Spinal cord (tissue), 10 donors: ENCODE measurements around the gene STRIP1. TPM values are rescaled to one million over a fixed set of nuclear protein-coding genes. Genes with fewer than 3 reads are reported as not detected.

Source experiments
- DNase-seq, 6 donors: peaks; one replicate each; pipeline versions ENCODE4 v3.0.0 to v3.0.0-alpha.2; 2013 to 2015; ENCODE audit warnings: low spot score in 6 of 6, low read depth in 4 of 6
- H3K27ac ChIP-seq: one replicate; pipeline ENCODE4 v1.5.1; 2013; ENCODE audit warnings: low read depth, low read length, control low read depth
- H3K27me3 ChIP-seq: one replicate; pipeline ENCODE4 v1.6.1; 2013; ENCODE audit warnings: low read length; ENCODE audit not compliant: control insufficient read depth, insufficient read depth
- H3K36me3 ChIP-seq: one replicate; pipeline ENCODE4 v1.6.1; 2013; ENCODE audit warnings: low read length; ENCODE audit not compliant: control insufficient read depth, insufficient read depth
- H3K4me1 ChIP-seq: one replicate; pipeline ENCODE4 v1.6.1; 2013; ENCODE audit warnings: low read length; ENCODE audit not compliant: control insufficient read depth, insufficient read depth
- H3K4me3 ChIP-seq: one replicate; pipeline ENCODE4 v1.5.1; 2013; ENCODE audit warnings: low read depth, low read length, control low read depth
- H3K9me3 ChIP-seq: one replicate; pipeline ENCODE4 v1.6.1; 2013; ENCODE audit warnings: low read length; ENCODE audit not compliant: control insufficient read depth, insufficient read depth
- WGBS: methylation state at CpG from one replicate; pipeline ENCODE4 v1.1.5; 2013; ENCODE audit warnings: missing lambda C conversion rate; ENCODE audit not compliant: insufficient coverage; 5-methylcytosine and 5-hydroxymethylcytosine counted together
- polyA plus RNA-seq, 2 donors: library from polyadenylated mRNA; unstranded; fragments of 120-200 nt; gene quantifications; one replicate each; pipeline ENCODE4 v1.2.1, GENCODE V29; 2013; ENCODE audit not compliant: insufficient read length in 2 of 2
- total RNA-seq, 2 donors: library from RNA; depleted of rRNA in 1 of 2; stranded (reverse); fragments of 120-200 nt in 1 of 2; fragments of >200 nt in 1 of 2; gene quantifications; one replicate each; pipeline versions ENCODE4 v1.2.3 to v1.2.4, GENCODE V29; 2013 to 2014
- donor health status: healthy.

Gene STRIP1
- total and polyA plus RNA-seq, 4 donors: 63.3 to 85.8 (median 71.0) TPM

- Histone ChIP-seq H3K4me3 (no peak overlapping the region), H3K9me3 (no peaks in the 10 kb centered on the region), H3K36me3 (peaks cover 26% of the 10 kb centered on the region), H3K4me1 (peaks cover 25% of the 10 kb centered on the region), H3K27ac (no peak overlapping the region), H3K27me3 (peaks cover 44% of the 10 kb centered on the region)
- 77% methylated on average over 16 of the region's 18 CpGs for WGBS
- DNase-seq: no peak
Measured at GRCh38 chr1:110064576-110065337, 30.3 kb downstream of the STRIP1 start.

- H3K27ac ChIP-seq: no peak overlapping the region
- H3K27me3 ChIP-seq: peaks cover 51% of the 10 kb centered on the region
- 87% methylated on average over 5 of the region's 5 CpGs for WGBS
- no peak for DNase-seq
- H3K4me3 ChIP-seq: no peak overlapping the region
- H3K36me3 ChIP-seq: peaks cover 16% of the 10 kb centered on the region
- H3K4me1 ChIP-seq: peaks cover 33% of the 10 kb centered on the region
- no peaks in the 10 kb centered on the region for H3K9me3 ChIP-seq
Measured at GRCh38 chr1:110065841-110066240, 31.4 kb downstream of the STRIP1 start.

- Histone ChIP-seq H3K27ac (no peak overlapping the region), H3K27me3 (peaks cover 68% of the 10 kb centered on the region), H3K9me3 (no peaks in the 10 kb centered on the region), H3K4me3 (no peak overlapping the region), H3K4me1 (peaks cover 34% of the 10 kb centered on the region), H3K36me3 (peaks cover 7% of the 10 kb centered on the region)
- peak in 1 of 6 donors; percentile 22 for DNase-seq
- 16% methylated on average over 23 of the region's 23 CpGs for WGBS
Measured at GRCh38 chr1:110067479-110067892, 33.1 kb downstream of the STRIP1 start.

GRCh38 chr1:110067893-110068645 lies 33.6 kb downstream of the STRIP1 start:
- Histone ChIP-seq H3K36me3 (peaks cover 7% of the 10 kb centered on the region), H3K27ac (no peak overlapping the region), H3K9me3 (no peaks in the 10 kb centered on the region), H3K4me3 (no peak overlapping the region), H3K27me3 (peaks cover 73% of the 10 kb centered on the region), H3K4me1 (peaks cover 34% of the 10 kb centered on the region)
- 2% methylated on average over 68 of the region's 68 CpGs for WGBS
- DNase-seq: peak in 1 of 6 donors; percentile 61

GRCh38 chr1:110068646-110069403 lies 34.4 kb downstream of the STRIP1 start:
- peaks cover 34% of the 10 kb centered on the region for H3K4me1 ChIP-seq
- no peak overlapping the region for H3K27ac ChIP-seq
- peaks cover 78% of the 10 kb centered on the region for H3K27me3 ChIP-seq
- no peaks in the 10 kb centered on the region for H3K9me3 ChIP-seq
- peak in 2 of 6 donors; percentile 61 to 68 for DNase-seq
- H3K4me3 ChIP-seq: no peak overlapping the region
- 2% methylated on average over 68 of the region's 68 CpGs for WGBS
- peaks cover 7% of the 10 kb centered on the region for H3K36me3 ChIP-seq

- H3K4me1 ChIP-seq: peaks cover 34% of the 10 kb centered on the region
- no peak overlapping the region for H3K4me3 ChIP-seq
- no peaks in the 10 kb centered on the region for H3K9me3 ChIP-seq
- peaks cover 4% of the 10 kb centered on the region for H3K36me3 ChIP-seq
- 4% methylated on average over 64 of the region's 64 CpGs for WGBS
- peak in 2 of 6 donors; percentile 19 to 43 for DNase-seq
- no peak overlapping the region for H3K27ac ChIP-seq
- peaks cover 85% of the 10 kb centered on the region for H3K27me3 ChIP-seq
Measured at GRCh38 chr1:110069404-110070281, 35.2 kb downstream of the STRIP1 start.

- H3K4me3 ChIP-seq: no peak overlapping the region
- peaks cover 89% of the 10 kb centered on the region for H3K27me3 ChIP-seq
- H3K4me1 ChIP-seq: peaks cover 34% of the 10 kb centered on the region
- no peak overlapping the region for H3K27ac ChIP-seq
- no peaks in the 10 kb centered on the region for H3K9me3 ChIP-seq
- no peaks in the 10 kb centered on the region for H3K36me3 ChIP-seq
- WGBS: under 1% methylated on average over 48 of the region's 52 CpGs
- no peak for DNase-seq
Measured at GRCh38 chr1:110070282-110070669, 35.9 kb downstream of the STRIP1 start.

GRCh38 chr1:110070671-110071242 lies 36.3 kb downstream of the STRIP1 start, which contains the start of gene ALX3:
Gene ALX3 (minus strand): TSS chr1:110070672. CDS start chr1:110070612, 60 bp downstream.
- H3K9me3 ChIP-seq: no peaks in the 10 kb centered on the region
- peaks cover 84% of the 10 kb centered on the region for H3K27me3 ChIP-seq
- DNase-seq: no peak
- H3K4me1 ChIP-seq: peaks cover 34% of the 10 kb centered on the region
- under 1% methylated on average over 11 of the region's 27 CpGs for WGBS
- no peaks in the 10 kb centered on the region for H3K36me3 ChIP-seq
- no peak within 1 kb of the TSS for H3K27ac ChIP-seq
- no peak within 1 kb of the TSS for H3K4me3 ChIP-seq
